NB4 (cell line): ENCODE measurements around the gene LGR4.

Experiments used
- CTCF ChIP-seq: IDR thresholded peaks from one replicate; pipeline ENCODE4 v1.5.1; 2012; ENCODE audit warnings: low read depth, low read length
- MYC ChIP-seq: IDR thresholded peaks from 2 replicates; pipeline ENCODE4 v1.6.1; 2011; ENCODE audit warnings: low read depth, low read length

GRCh38 chr11:27410272-27410671, 62.3 kb downstream of the LGR4 start:
- no peak for TF ChIP-seq CTCF
- TF ChIP-seq MYC, result no peak
